ENCODE measurements around the gene NPDC1.
"Not testable (repeated sequence)": the region's sequence is repeated elsewhere in the genome, so short reads cannot be mapped to it uniquely, and the experiment has no call there.

The NPDC1 gene

DNA sequence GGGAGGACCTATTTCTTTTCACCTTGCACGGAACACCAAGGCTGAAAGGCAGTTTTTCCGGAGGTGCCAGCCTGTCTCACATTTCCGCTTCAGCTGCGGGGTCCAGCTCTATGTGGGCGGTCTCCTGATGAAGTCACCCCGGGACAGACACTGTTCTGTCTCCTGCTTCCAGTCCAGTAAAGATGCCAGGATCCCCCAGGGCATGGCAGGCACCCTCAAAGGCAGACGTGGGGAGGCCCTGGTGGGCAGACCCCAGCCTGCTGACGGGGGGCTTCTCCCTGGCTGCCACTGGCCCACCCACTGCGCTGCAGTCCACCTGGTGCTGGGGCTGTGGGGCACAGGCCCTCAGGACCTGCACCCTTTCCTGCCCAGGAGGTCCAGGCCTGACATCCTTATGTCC, 16.8 kb upstream of the NPDC1 start:
- not testable (repeated sequence) for H3K9me3 ChIP-seq (ENCODE audit: control insufficient read depth, low read length); H2BK12ac ChIP-seq (ENCODE audit: low read length in 2 of 2); H3K9ac ChIP-seq (ENCODE audit: low read length); H3K4me3 ChIP-seq (ENCODE audit: insufficient read depth in 1 of 2, low read depth in 1 of 2, low read length in 2 of 2); H2BK5ac ChIP-seq (ENCODE audit: low read depth, low read length, poor library complexity, severe bottlenecking); H3K4me1 ChIP-seq (ENCODE audit: control insufficient read depth, insufficient read depth, low read depth, low read length); H3K4me2 ChIP-seq (ENCODE audit: low read length, poor library complexity, severe bottlenecking); H4K8ac ChIP-seq (ENCODE audit: low read length); H4K91ac ChIP-seq (ENCODE audit: low read length); H3K36me3 ChIP-seq (ENCODE audit: control insufficient read depth in 1 of 2, insufficient read depth in 2 of 2, low read depth in 1 of 2, low read length in 2 of 2); H3K27ac ChIP-seq (ENCODE audit: low read length, poor library complexity, severe bottlenecking); H2BK120ac ChIP-seq (ENCODE audit: low read depth, low read length); DNase-seq; H3K18ac ChIP-seq (ENCODE audit: low read depth in 1 of 2, low read length in 2 of 2); H2BK15ac ChIP-seq (ENCODE audit: low read depth, poor library complexity, severe bottlenecking); H3K79me1 ChIP-seq (replicated peaks; ENCODE audit: low read length, poor library complexity, severe bottlenecking); H3K4ac ChIP-seq (ENCODE audit: low read depth in 1 of 2, low read length in 2 of 2); H2AFZ ChIP-seq (ENCODE audit: low read depth, low read length); H2AK5ac ChIP-seq (ENCODE audit: low read length, severe bottlenecking); H3K23ac ChIP-seq (ENCODE audit: low read length in 2 of 2); H3K14ac ChIP-seq (ENCODE audit: low read length in 2 of 2)
- 92% methylated on average over 7 of the region's 9 CpGs for WGBS
- H3K27me3 ChIP-seq (ENCODE audit: control insufficient read depth in 1 of 2, insufficient read depth in 1 of 2, low read length in 2 of 2) = peaks cover 0 to 16% of the 10 kb centered on the region in 2 experiments

DNA sequence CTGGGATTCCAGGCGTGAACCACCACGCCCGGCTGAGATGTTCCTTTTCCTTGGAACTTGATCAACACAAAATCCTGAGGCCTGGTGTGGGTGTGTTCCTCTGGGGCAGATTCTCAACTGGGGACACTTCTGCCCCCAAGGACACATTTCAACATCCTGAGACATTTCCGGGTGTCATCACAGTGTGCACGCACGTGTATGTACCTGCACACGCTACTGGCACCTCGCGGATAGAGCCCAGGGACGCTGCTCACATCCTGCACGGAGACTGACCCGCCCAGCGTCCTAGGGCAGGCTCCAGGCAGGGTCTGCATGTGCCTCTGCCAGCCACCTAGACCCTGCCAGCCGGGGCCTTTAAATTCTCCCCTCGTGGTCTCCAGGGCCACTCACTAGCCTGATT, 16.4 kb upstream of the NPDC1 start:
- DNase-seq = no peak
- Histone ChIP-seq H2AFZ (ENCODE audit: low read depth, low read length) (no peak overlapping the region), H3K14ac (ENCODE audit: low read length in 2 of 2) (no peak overlapping the region), H2BK120ac (ENCODE audit: low read depth, low read length) (no peak overlapping the region), H3K27ac (ENCODE audit: low read length, poor library complexity, severe bottlenecking) (no peak overlapping the region), H3K4me2 (ENCODE audit: low read length, poor library complexity, severe bottlenecking) (no peak overlapping the region), H2BK12ac (ENCODE audit: low read length in 2 of 2) (no peak overlapping the region), H3K36me3 (ENCODE audit: control insufficient read depth in 1 of 2, insufficient read depth in 2 of 2, low read depth in 1 of 2, low read length in 2 of 2) (peaks cover 0 to 6% of the 10 kb centered on the region in 2 experiments), H3K79me1 (replicated peaks; ENCODE audit: low read length, poor library complexity, severe bottlenecking) (no peaks in the 10 kb centered on the region), H3K27me3 (ENCODE audit: control insufficient read depth in 1 of 2, insufficient read depth in 1 of 2, low read length in 2 of 2) (peaks cover 0 to 16% of the 10 kb centered on the region in 2 experiments), H4K91ac (ENCODE audit: low read length) (no peak overlapping the region), H4K8ac (ENCODE audit: low read length) (no peak overlapping the region), H3K18ac (ENCODE audit: low read depth in 1 of 2, low read length in 2 of 2) (no peak overlapping the region), H2BK5ac (ENCODE audit: low read depth, low read length, poor library complexity, severe bottlenecking) (no peak overlapping the region), H3K23ac (ENCODE audit: low read length in 2 of 2) (no peak overlapping the region), H3K4ac (ENCODE audit: low read depth in 1 of 2, low read length in 2 of 2) (no peak overlapping the region), H3K9me3 (ENCODE audit: control insufficient read depth, low read length) (no peaks in the 10 kb centered on the region), H3K4me1 (ENCODE audit: control insufficient read depth, insufficient read depth, low read depth, low read length) (peaks cover 4% of the 10 kb centered on the region), H2AK5ac (ENCODE audit: low read length, severe bottlenecking) (no peak overlapping the region), H2BK15ac (ENCODE audit: low read depth, poor library complexity, severe bottlenecking) (no peak overlapping the region), H3K4me3 (ENCODE audit: insufficient read depth in 1 of 2, low read depth in 1 of 2, low read length in 2 of 2) (no peak overlapping the region), H3K9ac (ENCODE audit: low read length) (no peak overlapping the region)
- 93% methylated on average over 15 of the region's 15 CpGs for WGBS

DNA sequence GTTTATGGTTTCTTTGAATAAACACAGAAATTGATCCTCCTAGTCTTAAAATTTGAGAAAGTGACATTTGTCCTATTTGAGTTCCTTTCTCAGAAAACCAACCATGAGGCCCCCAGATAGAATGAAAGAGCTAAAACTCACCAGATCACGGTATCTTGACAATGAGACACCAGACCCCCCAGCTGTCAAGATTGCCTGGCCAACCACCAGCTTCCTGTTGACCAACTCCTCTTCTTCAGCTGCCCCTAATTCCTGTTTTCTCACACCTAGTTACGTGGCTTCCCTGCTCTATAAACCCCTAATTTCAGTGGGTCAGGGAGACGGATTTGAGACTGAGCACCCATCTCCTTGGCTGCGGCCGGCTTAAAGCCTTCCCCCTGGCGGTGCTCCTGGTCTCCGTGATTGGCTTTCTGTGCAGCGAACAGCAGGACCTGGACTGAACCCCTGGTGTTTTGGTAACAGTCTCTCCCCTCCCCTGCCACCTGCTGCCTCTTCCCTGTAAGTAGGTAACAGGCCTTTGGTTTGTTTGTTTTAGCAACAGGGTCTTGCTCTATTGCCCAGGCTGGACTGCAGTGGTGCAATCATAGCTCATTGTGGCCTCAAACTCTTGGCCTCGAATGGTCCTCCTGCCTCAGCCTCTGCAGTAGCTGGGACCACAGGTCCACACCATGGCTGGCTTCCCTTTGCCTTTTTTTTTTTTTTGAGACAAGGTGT, 12.7 kb upstream of the NPDC1 start:
- no peak overlapping the region for H2BK120ac ChIP-seq (ENCODE audit: low read depth, low read length)
- H2BK15ac ChIP-seq (ENCODE audit: low read depth, poor library complexity, severe bottlenecking) = no peak overlapping the region
- no peak overlapping the region for H3K4ac ChIP-seq (ENCODE audit: low read depth in 1 of 2, low read length in 2 of 2)
- H3K4me2 ChIP-seq (ENCODE audit: low read length, poor library complexity, severe bottlenecking) = no peak overlapping the region
- H3K27me3 ChIP-seq (ENCODE audit: control insufficient read depth in 1 of 2, insufficient read depth in 1 of 2, low read length in 2 of 2) = peaks cover 25 to 44% of the 10 kb centered on the region in 2 experiments
- peaks cover 12% of the 10 kb centered on the region for H3K4me1 ChIP-seq (ENCODE audit: control insufficient read depth, insufficient read depth, low read depth, low read length)
- H3K27ac ChIP-seq (ENCODE audit: low read length, poor library complexity, severe bottlenecking) = no peak overlapping the region
- 86% methylated on average over 9 of the region's 9 CpGs for WGBS
- H2BK12ac ChIP-seq (ENCODE audit: low read length in 2 of 2) = no peak overlapping the region
- H3K9me3 ChIP-seq (ENCODE audit: control insufficient read depth, low read length) = no peaks in the 10 kb centered on the region
- no peak overlapping the region for H4K8ac ChIP-seq (ENCODE audit: low read length)
- no peak overlapping the region for H3K14ac ChIP-seq (ENCODE audit: low read length in 2 of 2)
- no peak overlapping the region for H3K23ac ChIP-seq (ENCODE audit: low read length in 2 of 2)
- H3K18ac ChIP-seq (ENCODE audit: low read depth in 1 of 2, low read length in 2 of 2) = no peak overlapping the region
- H2AK5ac ChIP-seq (ENCODE audit: low read length, severe bottlenecking) = no peak overlapping the region
- H3K36me3 ChIP-seq (ENCODE audit: control insufficient read depth in 1 of 2, insufficient read depth in 2 of 2, low read depth in 1 of 2, low read length in 2 of 2) = no peaks in the 10 kb centered on the region
- no peak overlapping the region for H2AFZ ChIP-seq (ENCODE audit: low read depth, low read length)
- no peak for DNase-seq
- H3K4me3 ChIP-seq (ENCODE audit: insufficient read depth in 1 of 2, low read depth in 1 of 2, low read length in 2 of 2) = no peak overlapping the region
- no peaks in the 10 kb centered on the region for H3K79me1 ChIP-seq (replicated peaks; ENCODE audit: low read length, poor library complexity, severe bottlenecking)
- no peak overlapping the region for H3K9ac ChIP-seq (ENCODE audit: low read length)
- H2BK5ac ChIP-seq (ENCODE audit: low read depth, low read length, poor library complexity, severe bottlenecking) = no peak overlapping the region
- H4K91ac ChIP-seq (ENCODE audit: low read length) = no peak overlapping the region

DNA sequence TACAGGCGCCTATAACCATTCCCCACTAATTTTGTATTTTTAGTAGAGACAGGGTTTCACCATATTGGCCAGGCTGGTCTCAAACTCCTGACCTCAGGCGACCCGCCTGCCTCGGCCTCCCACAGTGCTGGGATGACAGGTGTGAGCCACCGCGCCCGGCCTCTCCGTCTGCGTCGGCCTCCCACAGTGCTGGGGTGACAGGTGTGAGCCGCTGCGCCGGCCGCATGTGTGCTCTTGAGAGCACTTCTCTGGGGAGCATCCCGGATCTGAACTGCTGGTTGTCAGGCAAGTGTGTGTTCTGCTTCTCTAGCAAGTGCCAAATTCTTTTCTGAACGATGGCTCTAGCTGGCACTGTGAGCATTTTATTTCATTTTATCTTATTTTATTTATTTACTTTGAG, 11.6 kb upstream of the NPDC1 start:
- Histone ChIP-seq H2BK120ac (ENCODE audit: low read depth, low read length) (no peak overlapping the region), H3K4ac (ENCODE audit: low read depth in 1 of 2, low read length in 2 of 2) (no peak overlapping the region), H3K23ac (ENCODE audit: low read length in 2 of 2) (no peak overlapping the region), H3K4me3 (ENCODE audit: insufficient read depth in 1 of 2, low read depth in 1 of 2, low read length in 2 of 2) (no peak overlapping the region), H3K14ac (ENCODE audit: low read length in 2 of 2) (no peak overlapping the region), H4K91ac (ENCODE audit: low read length) (no peak overlapping the region), H2BK12ac (ENCODE audit: low read length in 2 of 2) (no peak overlapping the region), H3K9me3 (ENCODE audit: control insufficient read depth, low read length) (no peaks in the 10 kb centered on the region), H3K18ac (ENCODE audit: low read depth in 1 of 2, low read length in 2 of 2) (no peak overlapping the region), H2AFZ (ENCODE audit: low read depth, low read length) (no peak overlapping the region), H3K79me1 (replicated peaks; ENCODE audit: low read length, poor library complexity, severe bottlenecking) (no peaks in the 10 kb centered on the region), H2BK15ac (ENCODE audit: low read depth, poor library complexity, severe bottlenecking) (no peak overlapping the region), H4K8ac (ENCODE audit: low read length) (no peak overlapping the region), H2AK5ac (ENCODE audit: low read length, severe bottlenecking) (no peak overlapping the region), H3K4me1 (ENCODE audit: control insufficient read depth, insufficient read depth, low read depth, low read length) (peaks cover 16% of the 10 kb centered on the region), H3K27me3 (ENCODE audit: control insufficient read depth in 1 of 2, insufficient read depth in 1 of 2, low read length in 2 of 2) (peaks cover 33 to 54% of the 10 kb centered on the region in 2 experiments), H3K27ac (ENCODE audit: low read length, poor library complexity, severe bottlenecking) (no peak overlapping the region), H2BK5ac (ENCODE audit: low read depth, low read length, poor library complexity, severe bottlenecking) (no peak overlapping the region), H3K9ac (ENCODE audit: low read length) (no peak overlapping the region), H3K36me3 (ENCODE audit: control insufficient read depth in 1 of 2, insufficient read depth in 2 of 2, low read depth in 1 of 2, low read length in 2 of 2) (no peaks in the 10 kb centered on the region), H3K4me2 (ENCODE audit: low read length, poor library complexity, severe bottlenecking) (no peak overlapping the region)
- DNase-seq = no peak
- WGBS = 80% methylated on average over 14 of the region's 16 CpGs

All from mesenchymal stem cell (in vitro differentiated cells and primary cell).